NCI-H345 treated with DMSO at 0.1 percent for 48 hours (cell line): ENCODE data around the gene SRL.
A peak's percentile ranks its signal among the peaks of the same experiment; 100 is the strongest.
"Not testable (repeated sequence)": the region's sequence is repeated elsewhere in the genome, so short reads cannot be mapped to it uniquely, and the experiment has no call there.

ENCODE experiments used
- DNase-seq: peaks from one replicate; lab custom pipeline; 2025; ENCODE audit not compliant: unreplicated experiment; lab: John Stamatoyannopoulos, UW

Gene SRL

DNA sequence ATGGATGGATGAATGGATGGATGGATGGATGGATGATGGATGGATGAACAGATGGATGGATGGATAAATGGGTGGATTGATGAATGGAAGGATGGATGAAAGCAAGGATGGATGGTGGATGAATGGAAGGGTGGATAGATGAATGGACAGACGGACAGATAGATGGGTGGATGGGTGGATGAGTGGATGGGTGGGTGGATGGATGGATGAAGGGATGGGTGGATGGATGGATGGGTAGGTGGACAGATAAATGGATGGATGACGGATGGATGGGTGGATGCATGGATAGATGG, 14.9 kb downstream of the SRL start:
- DNase-seq: no peak

DNA sequence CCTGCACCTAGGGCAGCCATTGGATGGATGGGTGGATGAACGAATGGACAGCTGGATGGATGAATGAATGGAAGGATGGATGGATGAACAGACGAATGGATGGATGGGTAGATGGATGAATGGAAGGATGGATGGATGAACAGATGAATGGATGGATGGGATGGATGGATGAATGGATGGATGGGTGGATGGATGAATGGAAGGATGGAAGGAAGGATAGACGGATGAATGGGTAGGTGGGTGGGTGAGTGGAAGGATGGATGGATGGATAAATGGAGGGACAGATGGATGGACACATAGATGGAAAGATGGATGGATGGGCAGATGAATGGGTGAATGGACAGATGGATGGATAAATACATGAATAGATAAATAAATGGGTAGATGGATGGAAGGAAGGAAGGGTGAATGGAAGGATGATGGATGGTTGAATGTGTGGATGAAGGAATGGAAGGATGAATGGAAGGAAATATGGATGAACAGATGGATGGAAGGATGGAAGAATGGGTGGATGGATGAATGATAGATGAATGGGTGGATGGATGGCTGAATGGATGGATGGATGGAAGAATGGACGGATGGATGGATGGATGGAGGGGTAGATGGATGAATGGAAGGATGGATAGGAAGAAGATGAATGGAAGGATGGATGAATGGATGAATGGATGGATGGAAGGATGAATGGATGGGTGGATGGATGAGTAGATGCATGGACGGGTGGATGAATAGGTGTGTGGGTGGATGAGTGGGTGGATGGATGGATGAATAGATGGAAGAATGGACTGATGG, 15.4 kb downstream of the SRL start:
- DNase-seq: no peak

GRCh38 chr16:4225075-4225474, 16.8 kb downstream of the SRL start:
- DNase-seq: no peak

DNA sequence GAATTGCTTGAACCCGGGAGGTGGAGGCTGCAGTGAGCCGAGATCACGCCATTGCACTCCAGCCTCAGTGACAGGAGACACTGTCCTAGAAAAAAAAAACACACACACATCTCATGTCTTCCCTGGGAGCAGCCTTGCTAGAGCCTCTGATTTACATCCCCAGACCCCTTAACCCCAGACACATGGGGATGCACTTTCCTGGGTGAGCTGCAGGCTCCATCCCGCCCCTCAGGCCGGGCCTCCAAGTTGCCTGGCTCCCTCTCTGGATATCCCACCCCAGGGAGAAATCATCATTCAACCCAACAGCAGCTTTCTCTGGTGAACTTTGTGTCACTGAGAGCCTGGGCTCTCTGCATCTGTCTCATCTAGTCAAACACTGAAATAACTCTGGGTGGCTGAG, 21.5 kb downstream of the SRL start:
- DNase-seq: no peak

GRCh38 chr16:4218202-4218601, 23.7 kb downstream of the SRL start:
- peak; percentile 29 for DNase-seq

- DNase-seq: peak; percentile 74
These were observed 24.4 kb downstream of the SRL start for GRCh38 chr16:4217204-4218131.

DNA sequence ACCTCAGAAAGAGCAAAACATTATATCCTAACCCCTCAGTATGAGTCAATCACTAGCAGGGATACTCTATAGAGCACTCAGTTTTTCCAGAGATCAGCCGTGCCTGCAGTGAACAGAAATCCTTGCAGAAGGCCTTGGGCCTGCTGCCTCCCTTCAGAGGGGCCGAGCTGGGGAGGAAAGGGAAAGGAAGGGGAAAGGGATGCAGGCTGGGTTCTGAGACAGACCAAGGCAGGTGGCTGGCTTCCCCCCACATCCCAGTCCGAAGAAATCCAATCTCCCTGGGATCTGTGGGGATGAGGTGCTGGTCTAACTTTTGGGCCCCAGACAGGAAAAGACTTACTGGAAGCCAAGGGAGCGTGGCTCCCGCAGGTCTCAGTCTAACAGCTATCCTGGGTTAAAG, 25.3 kb downstream of the SRL start:
- DNase-seq: no peak

GRCh38 chr16:4215106-4215505, 26.8 kb downstream of the SRL start:
- DNase-seq: no peak

DNA sequence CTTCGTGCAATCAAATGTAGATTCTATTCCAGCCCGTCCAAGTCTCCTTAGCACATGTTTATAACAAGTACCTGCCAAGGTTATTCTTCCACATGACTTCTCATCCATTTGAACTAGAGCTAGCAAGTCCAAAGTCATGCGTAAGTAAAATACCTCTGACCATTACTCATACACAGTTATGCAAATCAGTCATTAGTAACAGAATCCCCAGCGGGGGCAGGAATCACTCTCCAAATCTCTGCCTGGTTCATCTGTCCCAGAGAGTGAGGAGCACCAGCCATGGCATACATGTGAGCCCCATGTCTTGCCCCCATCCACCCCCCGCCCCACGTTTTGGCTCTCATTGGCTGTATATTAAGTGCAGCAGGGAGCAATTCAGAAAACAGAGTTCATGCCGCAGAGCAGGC, 27.7 kb downstream of the SRL start:
- DNase-seq: no peak

GRCh38 chr16:4213737-4214136, 28.1 kb downstream of the SRL start:
- DNase-seq: no peak

GRCh38 chr16:4212934-4213296, 29.0 kb downstream of the SRL start:
- no peak for DNase-seq

GRCh38 chr16:4212211-4212933, 29.5 kb downstream of the SRL start:
- no peak for DNase-seq

DNA sequence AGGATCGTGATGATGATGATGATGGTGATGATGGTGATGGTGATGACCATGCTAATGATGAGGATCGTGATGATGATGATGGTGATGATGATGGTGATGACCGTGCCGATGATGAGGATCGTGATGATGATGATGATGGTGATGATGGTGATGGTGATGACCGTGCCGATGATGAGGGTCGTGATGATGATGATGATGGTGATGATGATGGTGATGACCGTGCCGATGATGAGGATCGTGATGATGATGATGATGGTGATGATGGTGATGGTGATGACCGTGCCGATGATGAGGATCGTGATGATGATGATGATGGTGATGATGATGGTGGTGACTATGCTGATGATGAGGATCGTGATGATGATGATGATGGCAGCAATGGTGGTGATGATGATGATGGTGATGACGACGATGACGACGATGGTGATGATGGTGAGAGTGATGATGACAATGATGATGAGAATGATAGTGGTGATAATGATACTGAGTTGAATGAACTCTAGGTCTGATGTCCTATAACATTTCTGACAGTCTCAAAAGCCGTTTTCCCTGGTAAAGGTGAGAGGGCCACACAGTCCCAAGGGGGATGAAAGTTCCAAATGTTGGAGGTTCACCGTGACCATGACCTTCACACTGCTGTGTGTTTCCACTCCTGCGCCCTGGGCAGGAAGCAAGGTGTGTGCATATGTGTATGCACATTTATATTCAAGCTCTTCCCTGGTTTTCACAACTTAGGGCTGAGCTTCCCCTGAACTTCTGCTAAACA, 30.3 kb downstream of the SRL start:
- not testable (repeated sequence) for DNase-seq

DNA sequence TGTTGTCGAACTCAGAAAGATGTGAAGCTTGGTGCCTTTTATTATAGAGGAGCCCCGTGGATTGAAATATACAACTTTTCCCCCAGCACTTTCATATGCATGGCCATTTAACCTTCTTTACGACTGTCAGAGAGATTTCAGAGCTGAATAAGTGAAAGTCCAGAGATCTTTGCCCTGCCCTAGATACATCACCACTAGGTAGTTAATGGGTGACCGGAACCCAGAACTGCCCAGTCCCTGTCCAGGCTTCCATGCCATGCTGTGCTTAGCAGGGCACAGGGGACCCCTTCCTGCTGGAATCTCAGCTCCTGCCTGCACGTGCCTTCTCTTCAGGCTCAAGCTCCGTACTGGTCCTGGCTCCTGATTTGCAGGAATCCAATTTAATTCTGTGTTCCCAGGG, 32.2 kb downstream of the SRL start:
- DNase-seq: no peak

- no peak for DNase-seq
These were observed 33.5 kb downstream of the SRL start for GRCh38 chr16:4208341-4208751.

DNA sequence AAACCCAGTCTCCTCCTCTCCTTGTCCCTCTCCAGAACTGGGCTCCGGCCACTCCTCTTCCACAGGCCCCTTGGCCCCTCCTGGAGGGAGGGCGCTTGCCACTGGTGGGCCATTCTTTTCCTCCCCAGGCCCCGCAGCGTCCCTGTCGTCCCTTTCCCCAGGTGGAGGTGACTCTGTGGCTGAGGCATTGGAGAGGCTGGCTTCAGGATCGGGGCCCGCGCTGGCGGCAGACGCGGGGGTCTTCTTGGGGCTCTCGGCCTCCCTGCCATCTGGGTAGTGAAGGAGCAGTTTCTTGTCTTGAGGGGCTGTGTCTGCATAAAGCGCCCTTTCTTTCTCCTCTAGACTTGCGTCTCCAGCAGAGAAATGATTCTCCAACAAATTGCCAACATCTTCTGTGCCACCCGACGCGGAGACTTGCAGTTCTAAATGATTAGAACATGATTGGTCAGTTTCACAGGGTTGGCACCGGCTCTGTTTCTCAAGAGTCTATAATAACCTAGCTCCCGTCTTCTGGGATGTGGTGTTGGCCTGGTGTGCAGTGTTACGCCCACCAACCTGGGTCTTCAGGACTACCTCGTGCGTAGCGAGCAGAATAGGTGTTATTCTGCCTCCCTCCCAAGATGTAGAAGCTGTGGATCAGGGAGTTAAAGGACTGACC, 34.1 kb downstream of the SRL start:
- no peak for DNase-seq

- no peak for DNase-seq
These were observed 34.7 kb downstream of the SRL start for GRCh38 chr16:4207229-4207628.

- no peak for DNase-seq
These were observed 35.2 kb downstream of the SRL start for GRCh38 chr16:4206680-4207079.

GRCh38 chr16:4205971-4206370, 35.9 kb downstream of the SRL start:
- no peak for DNase-seq

GRCh38 chr16:4204521-4204920, 37.4 kb downstream of the SRL start:
- no peak for DNase-seq

DNA sequence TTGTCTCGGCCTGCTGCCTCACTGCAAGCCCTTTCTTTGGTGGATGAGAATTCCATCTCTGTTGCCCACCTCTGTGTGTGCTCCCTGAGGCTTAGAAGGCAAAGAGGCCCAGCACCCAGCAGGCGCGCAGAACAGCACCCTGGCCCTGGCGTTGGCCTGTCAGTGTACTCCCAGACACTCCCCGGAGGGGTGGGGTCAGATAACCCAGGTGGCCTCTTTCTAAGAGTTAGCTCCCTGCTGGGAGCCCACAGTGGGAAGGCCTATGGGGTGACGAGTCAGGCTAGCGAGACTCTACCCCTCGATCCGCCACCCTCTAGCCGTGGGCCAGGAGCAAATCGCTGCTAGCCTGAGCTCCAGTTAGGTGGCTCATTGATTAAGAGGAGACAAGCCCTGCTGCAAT, 38.1 kb downstream of the SRL start:
- DNase-seq: no peak
